NCI-H460 (cell line): ENCODE measurements around the gene PPM1L. TPM values are rescaled to one million over a fixed set of nuclear protein-coding genes. Genes with fewer than 3 reads are reported as not detected.
A peak's percentile ranks its signal among the peaks of the same experiment; 100 is the strongest.

Source experiments
- DNase-seq: peaks from one replicate; pipeline ENCODE4 v3.0.0-alpha.2; 2016; ENCODE audit warnings: low read depth; ENCODE audit errors: extremely low read depth
- total RNA-seq: library from RNA; depleted of rRNA; stranded (reverse); fragments of >200 nt; shearing (Covaris generic); gene quantifications from 2 replicates; pipeline ENCODE4 v1.2.3, GENCODE V29; 2014

Gene PPM1L
- total RNA-seq, 1 experiment from 2014 or later: 0.79 TPM

GRCh38 chr3:161070980-161071663, 315.1 kb downstream of the PPM1L start:
- DNase-seq: no peak

GRCh38 chr3:161072211-161072621, 316.2 kb downstream of the PPM1L start:
- DNase-seq: no peak

- no peak for DNase-seq
These were observed 316.7 kb downstream of the PPM1L start for GRCh38 chr3:161072751-161073150.

- DNase-seq: no peak
These were observed 317.1 kb downstream of the PPM1L start for GRCh38 chr3:161073181-161073580.

- DNase-seq: no peak
These were observed 325.6 kb downstream of the PPM1L start for GRCh38 chr3:161081633-161082032.

- no peak for DNase-seq
These were observed 326.0 kb downstream of the PPM1L start for GRCh38 chr3:161082063-161082462.

GRCh38 chr3:161083131-161083530, 327.1 kb downstream of the PPM1L start:
- no peak for DNase-seq

GRCh38 chr3:161084277-161084676, 328.2 kb downstream of the PPM1L start:
- DNase-seq: no peak

- no peak for DNase-seq
These were observed 337.9 kb downstream of the PPM1L start for GRCh38 chr3:161093895-161094294.

GRCh38 chr3:161096771-161097367, 340.8 kb downstream of the PPM1L start:
- peak; percentile 6 for DNase-seq

- no peak for DNase-seq
These were observed 345.0 kb downstream of the PPM1L start for GRCh38 chr3:161100994-161101393.

- DNase-seq: no peak
These were observed 345.6 kb downstream of the PPM1L start for GRCh38 chr3:161101609-161102008.

- no peak for DNase-seq
These were observed 347.9 kb downstream of the PPM1L start for GRCh38 chr3:161103776-161104385.

GRCh38 chr3:161104561-161105551, 348.8 kb downstream of the PPM1L start, which contains the start of gene B3GALNT1:
TSS of gene B3GALNT1 (minus strand) at chr3:161105349. CDS start at chr3:161086754, 18,595 bp downstream.
- DNase-seq: no peak

GRCh38 chr3:161107311-161107710, 351.3 kb downstream of the PPM1L start:
- DNase-seq: no peak

- peak; percentile 5 for DNase-seq
These were observed 352.8 kb downstream of the PPM1L start for GRCh38 chr3:161108840-161109239.

GRCh38 chr3:161117646-161118045, 361.6 kb downstream of the PPM1L start:
- no peak for DNase-seq

- DNase-seq: no peak
These were observed 370.5 kb downstream of the PPM1L start for GRCh38 chr3:161126495-161126894.
